Neural progenitor cell (in vitro differentiated cells): ENCODE measurements around the gene ANKS3. TPM values are rescaled to one million over a fixed set of nuclear protein-coding genes. Genes with fewer than 3 reads are reported as not detected.
A peak's percentile ranks its signal among the peaks of the same experiment; 100 is the strongest.

Source experiments
- DNase-seq: peaks from one replicate; pipeline ENCODE4 v3.0.0-alpha.2; 2016; ENCODE audit warnings: low spot score
- H2AFZ ChIP-seq: fragments of 200-600 bp; sonication (generic); replicated peaks from 2 replicates; pipeline ENCODE4 v1.6.1; 2016; ENCODE audit warnings: antibody characterized with exemption
- H3F3A ChIP-seq: fragments of 200-600 bp; sonication (generic); 2 replicates; pipeline ENCODE4 v1.6.1; 2016; ENCODE audit warnings: antibody characterized with exemption, low read depth
- H3K27ac ChIP-seq: fragments of 200-600 bp; sonication (generic); 2 replicates; pipeline ENCODE4 v1.5.1; 2016; ENCODE audit warnings: mild to moderate bottlenecking
- H3K27me3 ChIP-seq: fragments of 200-600 bp; sonication (generic); 2 replicates; pipeline ENCODE4 v1.6.1; 2016; ENCODE audit warnings: mild to moderate bottlenecking, moderate library complexity
- H3K36me3 ChIP-seq: fragments of 200-600 bp; sonication (generic); 2 replicates; pipeline ENCODE4 v1.5.1; 2016
- H3K4me1 ChIP-seq: fragments of 200-600 bp; sonication (generic); 2 replicates; pipeline ENCODE4 v1.6.1; 2016; ENCODE audit warnings: mixed run types
- H3K4me2 ChIP-seq: fragments of 200-600 bp; sonication (generic); 2 replicates; pipeline ENCODE4 v1.6.1; 2016
- H3K4me3 ChIP-seq: fragments of 200-600 bp; sonication (generic); 2 replicates; pipeline ENCODE4 v1.5.1; 2016
- H3K79me2 ChIP-seq: fragments of 200-600 bp; sonication (generic); 2 replicates; pipeline ENCODE4 v1.6.1; 2016; ENCODE audit warnings: low read depth
- H3K9ac ChIP-seq: fragments of 200-600 bp; sonication (generic); 2 replicates; pipeline ENCODE4 v1.6.1; 2016
- H3K9me3 ChIP-seq: fragments of 200-600 bp; sonication (generic); 2 replicates; pipeline ENCODE4 v1.5.1; 2016; ENCODE audit warnings: low read depth
- H4K20me1 ChIP-seq: fragments of 200-600 bp; sonication (generic); 2 replicates; pipeline ENCODE4 v1.6.1; 2016; ENCODE audit warnings: low read depth
- H3K27ac Mint-ChIP-seq: 3 replicates; pipeline ENCODE4 v1.8.0; 2021; ENCODE audit warnings: mixed read lengths
- H3K27me3 Mint-ChIP-seq: 2 replicates; pipeline ENCODE4 v1.8.0; 2022; ENCODE audit warnings: low read depth, mild to moderate bottlenecking, inconsistent platforms, moderate library complexity, mixed read lengths; ENCODE audit not compliant: insufficient read depth
- H3K36me3 Mint-ChIP-seq: 3 replicates; pipeline ENCODE4 v1.8.0; 2021; ENCODE audit warnings: mixed read lengths
- H3K4me1 Mint-ChIP-seq: 3 replicates; pipeline ENCODE4 v1.8.0; 2021; ENCODE audit warnings: mixed read lengths
- H3K4me3 Mint-ChIP-seq: 3 replicates; pipeline ENCODE4 v1.8.0; 2021; ENCODE audit warnings: mild to moderate bottlenecking, moderate library complexity, mixed read lengths
- H3K9me3 Mint-ChIP-seq: 3 replicates; pipeline ENCODE4 v1.8.0; 2020; ENCODE audit warnings: mixed read lengths
- EZH2 ChIP-seq: fragments of 200-600 bp; sonication (generic); IDR thresholded peaks from 2 replicates; pipeline ENCODE4 v1.6.1; 2017; ENCODE audit warnings: antibody characterized with exemption, mild to moderate bottlenecking, moderate library complexity
- EZH2phosphoT487 ChIP-seq: fragments of 200-600 bp; sonication (generic); IDR thresholded peaks from 2 replicates; pipeline ENCODE4 v1.6.1; 2017; ENCODE audit warnings: antibody characterized with exemption
- total RNA-seq: library from RNA; depleted of rRNA; stranded (reverse); fragments of >200 nt; gene quantifications from 2 replicates; pipeline ENCODE4 v1.2.3, GENCODE V29; 2015; ENCODE audit warnings: low replicate concordance
- TF ChIP-seq, protein P1 (sequence below): fragments of 200-600 bp; sonication (generic); IDR thresholded peaks from 2 replicates; pipeline ENCODE4 v1.5.1; 2017; ENCODE audit warnings: antibody characterized with exemption, mild to moderate bottlenecking

The ANKS3 gene
- total RNA-seq, 1 donor from 2014 or later: 20.6 TPM

DNA sequence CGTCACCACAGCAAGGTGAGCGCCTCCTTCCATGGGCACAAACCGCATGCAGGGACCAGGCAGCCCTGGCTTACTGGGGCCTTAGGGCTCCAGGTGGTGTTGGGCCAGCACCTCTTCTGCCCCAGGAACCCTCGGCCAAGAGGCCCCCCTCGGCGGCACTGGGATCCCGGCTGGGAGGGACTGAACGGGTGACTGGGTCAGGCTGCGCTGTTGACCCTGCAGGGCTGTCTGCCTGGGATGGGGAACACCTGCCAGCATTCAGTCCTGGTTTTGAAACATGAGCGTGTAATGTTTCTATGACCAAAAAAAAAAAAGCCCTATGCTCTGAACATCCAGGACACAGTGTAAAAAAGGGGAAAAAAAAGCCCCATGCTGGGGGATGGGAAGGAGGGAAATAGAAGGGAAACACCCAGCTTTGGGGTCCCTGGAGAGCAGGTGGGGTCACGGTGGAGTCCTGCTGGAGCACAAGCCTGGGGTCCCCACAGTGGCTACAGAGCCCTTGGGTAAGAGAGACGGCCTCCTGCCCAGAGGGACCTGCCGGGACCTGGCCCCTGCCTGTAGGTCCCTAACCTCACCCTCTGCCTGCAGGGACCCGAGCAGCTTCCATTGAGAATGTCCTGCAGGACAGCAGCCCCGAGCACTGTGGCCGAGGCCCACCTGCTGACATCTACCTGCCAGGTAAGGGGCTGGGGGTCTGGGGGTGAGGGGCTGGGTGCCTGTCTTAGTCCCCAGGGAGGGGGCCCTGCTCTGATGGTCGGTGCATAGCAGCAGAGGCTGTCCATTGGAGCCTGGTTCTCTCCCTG lies 50.6 kb downstream of the ANKS3 start:
- Histone ChIP-seq H3F3A (no peaks in the 10 kb centered on the region), H3K79me2 (no peaks in the 10 kb centered on the region), H2AFZ (no peak overlapping the region), H3K9me3 (no peaks in the 10 kb centered on the region), H3K27ac (no peak overlapping the region), H3K4me2 (no peak overlapping the region), H3K4me3 (no peak overlapping the region), H3K27me3 (no peaks in the 10 kb centered on the region), H4K20me1 (no peaks in the 10 kb centered on the region), H3K36me3 (no peaks in the 10 kb centered on the region), H3K4me1 (no peaks in the 10 kb centered on the region), H3K9ac (no peak overlapping the region)
- Mint-ChIP-seq H3K36me3 (peaks cover 4% of the 10 kb centered on the region), H3K27me3 (peaks cover 2% of the 10 kb centered on the region), H3K4me1 (no peaks in the 10 kb centered on the region), H3K4me3 (no peak overlapping the region), H3K27ac (no peak overlapping the region), H3K9me3 (no peaks in the 10 kb centered on the region)
- TF ChIP-seq EZH2: no peak
- TF ChIP-seq EZH2phosphoT487: no peak
- TF ChIP-seq, protein P1, sequence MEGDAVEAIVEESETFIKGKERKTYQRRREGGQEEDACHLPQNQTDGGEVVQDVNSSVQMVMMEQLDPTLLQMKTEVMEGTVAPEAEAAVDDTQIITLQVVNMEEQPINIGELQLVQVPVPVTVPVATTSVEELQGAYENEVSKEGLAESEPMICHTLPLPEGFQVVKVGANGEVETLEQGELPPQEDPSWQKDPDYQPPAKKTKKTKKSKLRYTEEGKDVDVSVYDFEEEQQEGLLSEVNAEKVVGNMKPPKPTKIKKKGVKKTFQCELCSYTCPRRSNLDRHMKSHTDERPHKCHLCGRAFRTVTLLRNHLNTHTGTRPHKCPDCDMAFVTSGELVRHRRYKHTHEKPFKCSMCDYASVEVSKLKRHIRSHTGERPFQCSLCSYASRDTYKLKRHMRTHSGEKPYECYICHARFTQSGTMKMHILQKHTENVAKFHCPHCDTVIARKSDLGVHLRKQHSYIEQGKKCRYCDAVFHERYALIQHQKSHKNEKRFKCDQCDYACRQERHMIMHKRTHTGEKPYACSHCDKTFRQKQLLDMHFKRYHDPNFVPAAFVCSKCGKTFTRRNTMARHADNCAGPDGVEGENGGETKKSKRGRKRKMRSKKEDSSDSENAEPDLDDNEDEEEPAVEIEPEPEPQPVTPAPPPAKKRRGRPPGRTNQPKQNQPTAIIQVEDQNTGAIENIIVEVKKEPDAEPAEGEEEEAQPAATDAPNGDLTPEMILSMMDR: no peak
- DNase-seq: no peak

DNA sequence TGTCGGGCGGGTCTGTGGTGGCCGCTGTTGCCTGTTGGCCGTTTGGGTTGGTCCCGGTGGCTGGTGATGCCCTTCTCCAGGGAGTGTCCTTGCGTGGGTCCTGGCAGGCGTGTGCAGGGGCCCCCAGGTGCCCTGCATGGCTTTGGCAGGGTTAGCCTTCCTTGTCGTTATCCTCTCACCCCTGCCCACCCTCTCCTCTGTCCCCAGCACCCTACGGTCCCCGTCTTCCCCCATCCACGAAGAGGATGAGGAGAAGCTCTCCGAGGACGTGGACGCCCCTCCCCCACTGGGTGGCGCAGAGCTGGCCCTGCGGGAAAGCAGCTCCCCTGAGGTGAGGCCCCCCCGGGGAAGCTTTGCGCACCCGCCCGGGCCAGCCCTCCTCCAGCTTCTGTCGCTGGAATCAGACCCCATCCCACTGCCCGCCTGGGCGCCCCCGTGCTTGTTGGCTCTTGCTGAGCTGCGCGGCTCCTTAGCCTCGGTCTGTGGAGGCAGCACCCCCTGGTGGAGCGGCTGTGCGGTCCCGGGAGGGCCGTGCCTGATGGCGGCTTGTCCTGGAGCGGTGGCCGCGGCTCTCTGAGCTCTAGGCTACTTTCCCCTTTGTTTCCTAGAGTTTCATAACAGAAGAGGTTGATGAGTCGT lies 51.3 kb downstream of the ANKS3 start:
- Histone ChIP-seq H3F3A (no peaks in the 10 kb centered on the region), H3K79me2 (no peaks in the 10 kb centered on the region), H3K9ac (no peak overlapping the region), H3K4me2 (no peak overlapping the region), H3K9me3 (no peaks in the 10 kb centered on the region), H3K27me3 (no peaks in the 10 kb centered on the region), H3K4me3 (no peak overlapping the region), H3K27ac (no peak overlapping the region), H4K20me1 (peaks cover 3% of the 10 kb centered on the region), H2AFZ (no peak overlapping the region), H3K4me1 (no peaks in the 10 kb centered on the region), H3K36me3 (no peaks in the 10 kb centered on the region)
- TF ChIP-seq, protein P1: peak; percentile 71
- TF ChIP-seq EZH2: no peak
- no peak overlapping the region for H3K27ac Mint-ChIP-seq
- no peak overlapping the region for H3K4me3 Mint-ChIP-seq
- peak; percentile 78 for DNase-seq
- no peaks in the 10 kb centered on the region for H3K4me1 Mint-ChIP-seq
- H3K36me3 Mint-ChIP-seq: peaks cover 4% of the 10 kb centered on the region
- H3K27me3 Mint-ChIP-seq: peaks cover 4% of the 10 kb centered on the region
- H3K9me3 Mint-ChIP-seq: no peaks in the 10 kb centered on the region

DNA sequence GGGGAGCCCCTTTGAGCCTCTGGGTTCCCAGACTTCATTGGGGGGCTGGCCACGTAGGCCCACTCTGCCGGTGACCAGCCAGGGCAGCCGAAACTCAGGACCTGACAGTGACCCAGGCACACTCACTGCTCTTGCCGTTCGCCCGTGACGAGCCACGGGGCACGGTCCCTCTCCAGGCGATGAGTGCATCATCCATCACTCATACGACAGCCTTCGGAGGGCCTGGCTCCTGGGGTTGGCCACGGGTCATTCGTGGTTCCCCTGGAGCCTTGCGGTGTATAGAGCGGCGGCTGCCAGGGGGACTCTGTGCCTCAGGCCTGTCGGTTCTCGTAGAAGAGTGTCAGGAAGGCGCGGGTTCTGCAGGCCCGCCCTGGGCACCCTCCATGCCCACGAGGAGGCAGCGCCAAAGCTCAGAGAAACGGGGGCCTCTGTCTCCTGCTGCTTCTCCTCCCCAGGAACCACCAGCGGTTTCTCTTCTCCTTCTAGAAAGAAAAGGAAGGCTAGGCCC lies 51.9 kb downstream of the ANKS3 start:
- H3K27ac Mint-ChIP-seq: no peak overlapping the region
- Histone ChIP-seq H3K9ac (no peak overlapping the region), H3F3A (no peaks in the 10 kb centered on the region), H3K4me2 (no peak overlapping the region), H4K20me1 (peaks cover 3% of the 10 kb centered on the region), H3K27ac (no peak overlapping the region), H3K36me3 (no peaks in the 10 kb centered on the region), H2AFZ (no peak overlapping the region), H3K9me3 (no peaks in the 10 kb centered on the region), H3K27me3 (no peaks in the 10 kb centered on the region), H3K79me2 (no peaks in the 10 kb centered on the region), H3K4me1 (no peaks in the 10 kb centered on the region), H3K4me3 (no peak overlapping the region)
- no peak overlapping the region for H3K4me3 Mint-ChIP-seq
- H3K4me1 Mint-ChIP-seq: no peaks in the 10 kb centered on the region
- peaks cover 4% of the 10 kb centered on the region for H3K27me3 Mint-ChIP-seq
- TF ChIP-seq EZH2 (no peak), EZH2phosphoT487 (no peak)
- TF ChIP-seq, protein P1: no peak
- no peak for DNase-seq
- H3K36me3 Mint-ChIP-seq: peaks cover 4% of the 10 kb centered on the region
- H3K9me3 Mint-ChIP-seq: no peaks in the 10 kb centered on the region
